Stimulated activated CD4-positive, alpha-beta T cell treated with anti-CD3 and anti-CD28 coated beads, Interleukin-4, amount 100 ng/mL, for 4 hours (primary cell): ENCODE measurements around the gene NUTF2.
A peak's percentile ranks its signal among the peaks of the same experiment; 100 is the strongest.
"Not testable (repeated sequence)": the region's sequence is repeated elsewhere in the genome, so short reads cannot be mapped to it uniquely, and the experiment has no call there.

Experiments
- DNase-seq, 2 experiments: peaks; one replicate each; pipeline ENCODE4 v3.0.0-alpha.2; 2020

NUTF2 gene

DNA sequence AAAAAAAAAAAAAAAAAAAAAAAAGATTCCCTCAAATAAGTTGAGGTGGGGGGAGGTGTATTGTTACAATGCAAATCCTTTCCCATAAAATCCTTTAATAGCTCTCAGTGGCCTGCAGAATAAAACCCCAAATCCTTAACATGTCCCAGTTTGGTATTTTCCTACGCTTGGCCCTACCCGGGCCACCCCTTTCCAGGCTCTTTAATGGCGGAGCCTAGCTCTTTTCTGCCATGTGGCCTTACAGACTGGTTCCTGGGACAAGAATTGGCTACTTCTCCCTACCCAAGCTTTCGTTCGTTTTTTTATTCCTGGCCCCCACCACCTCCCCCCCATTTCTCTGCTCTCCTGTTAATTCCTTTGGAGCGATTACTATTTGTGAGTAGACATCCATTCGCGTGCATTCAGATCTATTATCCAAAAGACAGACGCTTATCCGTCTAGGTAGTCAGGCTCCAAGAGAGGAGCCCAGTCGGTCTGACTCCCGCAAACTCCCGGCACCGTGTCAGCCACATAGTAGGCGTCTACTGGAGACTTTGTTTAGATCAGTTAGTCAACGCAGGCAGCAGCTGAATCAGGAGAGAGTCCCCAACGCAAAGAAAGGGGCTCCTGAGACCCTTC is 5.4 kb upstream of the NUTF2 start:
- DNase-seq, result no peak

DNA sequence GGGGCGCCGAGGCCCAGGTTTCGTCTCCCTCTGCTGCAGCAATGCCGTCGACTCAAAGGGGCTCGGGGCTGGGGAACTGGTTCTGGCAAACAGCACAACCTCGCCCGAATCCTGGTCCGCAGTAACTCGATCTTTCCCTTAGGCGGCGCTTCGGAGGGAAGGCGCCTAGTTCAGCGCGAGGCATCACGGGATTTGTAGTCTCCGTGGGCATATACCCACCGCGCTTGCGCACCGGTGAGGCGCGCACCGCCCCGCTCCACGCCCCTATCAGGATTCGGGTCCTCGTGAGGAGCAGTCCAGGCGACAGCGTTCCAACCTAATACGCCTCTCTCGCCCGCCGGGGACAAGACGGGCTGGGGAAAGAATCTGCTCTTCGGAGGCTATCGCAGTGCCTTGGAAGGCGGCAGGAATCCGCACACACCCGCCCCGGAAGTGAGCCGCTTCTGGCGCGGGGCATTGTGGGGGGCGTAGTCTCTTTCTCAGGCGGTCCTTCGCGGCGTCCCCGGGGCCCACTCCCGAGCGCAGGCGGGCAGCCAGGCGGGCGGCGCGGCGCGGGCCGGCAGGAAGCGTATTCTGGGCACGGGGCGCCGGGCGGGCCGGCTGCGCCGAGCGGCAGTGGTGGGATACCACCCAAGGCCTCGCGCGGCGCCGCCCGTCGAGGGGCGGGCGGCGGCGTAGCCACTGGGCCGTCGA is 4.8 kb upstream of the NUTF2 start, which contains the start of gene THAP11:
Gene THAP11 (plus strand): TSS at position 505 of the 693 bp plus-strand sequence. CDS start 235 bp downstream, outside the sequence.
- peak; percentile 88 to 91 for DNase-seq

DNA sequence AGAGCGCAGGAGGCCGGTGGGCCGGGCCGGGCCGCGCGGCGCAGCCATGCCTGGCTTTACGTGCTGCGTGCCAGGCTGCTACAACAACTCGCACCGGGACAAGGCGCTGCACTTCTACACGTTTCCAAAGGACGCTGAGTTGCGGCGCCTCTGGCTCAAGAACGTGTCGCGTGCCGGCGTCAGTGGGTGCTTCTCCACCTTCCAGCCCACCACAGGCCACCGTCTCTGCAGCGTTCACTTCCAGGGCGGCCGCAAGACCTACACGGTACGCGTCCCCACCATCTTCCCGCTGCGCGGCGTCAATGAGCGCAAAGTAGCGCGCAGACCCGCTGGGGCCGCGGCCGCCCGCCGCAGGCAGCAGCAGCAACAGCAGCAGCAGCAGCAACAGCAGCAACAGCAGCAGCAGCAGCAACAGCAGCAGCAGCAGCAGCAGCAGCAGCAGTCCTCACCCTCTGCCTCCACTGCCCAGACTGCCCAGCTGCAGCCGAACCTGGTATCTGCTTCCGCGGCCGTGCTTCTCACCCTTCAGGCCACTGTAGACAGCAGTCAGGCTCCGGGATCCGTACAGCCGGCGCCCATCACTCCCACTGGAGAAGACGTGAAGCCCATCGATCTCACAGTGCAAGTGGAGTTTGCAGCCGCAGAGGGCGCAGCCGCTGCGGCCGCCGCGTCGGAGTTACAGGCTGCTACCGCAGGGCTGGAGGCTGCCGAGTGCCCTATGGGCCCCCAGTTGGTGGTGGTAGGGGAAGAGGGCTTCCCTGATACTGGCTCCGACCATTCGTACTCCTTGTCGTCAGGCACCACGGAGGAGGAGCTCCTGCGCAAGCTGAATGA is 4.0 kb upstream of the NUTF2 start:
- DNase-seq, result peak; percentile 41 to 48

DNA sequence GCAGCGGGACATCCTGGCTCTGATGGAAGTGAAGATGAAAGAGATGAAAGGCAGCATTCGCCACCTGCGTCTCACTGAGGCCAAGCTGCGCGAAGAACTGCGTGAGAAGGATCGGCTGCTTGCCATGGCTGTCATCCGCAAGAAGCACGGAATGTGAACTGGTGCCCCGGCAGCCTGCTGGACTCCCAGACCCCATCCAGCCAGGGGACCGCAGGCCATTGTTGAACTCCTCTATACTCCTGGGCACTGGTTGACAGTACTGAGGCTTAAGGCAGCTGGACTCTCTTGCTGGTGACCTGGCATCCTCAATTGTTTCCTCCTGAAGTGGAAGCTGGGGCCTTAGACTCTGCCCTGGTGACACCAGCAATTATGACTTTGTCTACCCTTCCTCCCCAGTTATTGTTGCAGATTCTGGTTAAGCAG is 3.4 kb upstream of the NUTF2 start:
- DNase-seq, result no peak

DNA sequence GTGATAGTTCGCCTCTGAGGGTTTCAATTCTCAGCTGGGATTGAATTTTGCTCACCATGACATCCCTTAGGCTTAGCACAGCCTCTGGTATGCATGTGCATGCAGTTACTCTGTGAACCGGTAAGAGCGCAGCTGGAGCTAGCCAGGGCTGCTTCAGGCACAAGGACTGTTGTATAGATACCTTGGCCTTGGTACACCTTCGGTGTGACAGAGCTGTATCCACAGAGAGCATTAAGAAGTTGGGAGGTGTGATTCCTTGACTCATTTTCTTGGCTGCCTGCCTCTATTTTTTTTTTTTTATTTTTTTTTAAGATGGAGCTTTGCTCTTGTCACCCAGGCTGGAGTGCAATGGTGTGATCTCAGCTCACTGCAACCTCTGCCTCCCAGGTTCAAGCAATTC is 2.2 kb upstream of the NUTF2 start:
- no peak for DNase-seq

DNA sequence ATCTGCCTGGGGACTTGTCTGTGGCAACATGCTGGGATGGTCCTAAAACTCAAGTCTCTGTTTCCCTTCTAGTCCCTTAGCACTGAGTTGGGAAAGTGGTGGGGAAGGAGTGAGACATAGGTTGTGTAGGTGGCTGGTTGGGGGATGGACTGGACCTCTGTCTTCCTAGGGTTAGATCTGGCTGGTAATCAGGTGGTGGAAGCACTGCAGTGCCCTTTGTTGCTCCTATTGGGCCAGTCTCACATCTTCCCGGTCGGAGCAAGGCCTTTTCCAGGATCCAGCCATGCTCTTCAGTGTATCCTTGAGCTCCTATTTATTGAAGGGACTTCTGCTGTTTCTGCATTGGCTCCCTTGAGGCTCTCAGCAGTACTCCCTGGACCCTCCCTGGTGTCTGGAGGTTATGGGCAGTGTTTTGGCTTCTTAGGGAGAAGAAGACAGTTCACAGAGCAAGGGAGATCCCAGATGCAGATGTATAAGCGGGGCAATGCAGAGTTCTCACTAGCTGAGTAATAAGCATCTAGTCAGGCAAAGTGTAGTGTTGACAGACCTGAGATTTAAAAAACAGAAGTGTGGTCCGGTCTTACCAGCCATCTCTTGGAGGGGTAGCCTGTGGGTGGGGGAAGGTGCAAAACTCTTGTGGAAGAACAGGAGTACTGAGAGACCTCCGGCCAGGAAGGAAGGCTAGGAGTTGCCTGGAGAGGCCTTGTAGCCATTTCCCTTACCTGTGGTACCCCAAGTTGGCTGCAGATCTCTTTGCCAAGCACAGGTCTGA is 1.3 kb upstream of the NUTF2 start:
- DNase-seq, result no peak

DNA sequence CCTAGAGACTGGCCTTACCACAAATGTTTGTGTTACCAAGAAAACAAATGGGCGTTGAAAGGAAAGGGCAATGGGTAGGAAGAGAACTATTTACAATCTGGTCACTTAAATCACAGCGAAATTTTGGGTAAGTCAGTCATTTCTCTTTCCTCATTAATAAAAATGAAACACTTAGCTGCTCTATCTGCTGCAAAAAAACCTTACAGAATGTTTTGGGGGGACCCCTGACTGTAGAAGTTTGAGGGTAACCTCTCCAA is 742 bp upstream of the NUTF2 start:
- no peak for DNase-seq

DNA sequence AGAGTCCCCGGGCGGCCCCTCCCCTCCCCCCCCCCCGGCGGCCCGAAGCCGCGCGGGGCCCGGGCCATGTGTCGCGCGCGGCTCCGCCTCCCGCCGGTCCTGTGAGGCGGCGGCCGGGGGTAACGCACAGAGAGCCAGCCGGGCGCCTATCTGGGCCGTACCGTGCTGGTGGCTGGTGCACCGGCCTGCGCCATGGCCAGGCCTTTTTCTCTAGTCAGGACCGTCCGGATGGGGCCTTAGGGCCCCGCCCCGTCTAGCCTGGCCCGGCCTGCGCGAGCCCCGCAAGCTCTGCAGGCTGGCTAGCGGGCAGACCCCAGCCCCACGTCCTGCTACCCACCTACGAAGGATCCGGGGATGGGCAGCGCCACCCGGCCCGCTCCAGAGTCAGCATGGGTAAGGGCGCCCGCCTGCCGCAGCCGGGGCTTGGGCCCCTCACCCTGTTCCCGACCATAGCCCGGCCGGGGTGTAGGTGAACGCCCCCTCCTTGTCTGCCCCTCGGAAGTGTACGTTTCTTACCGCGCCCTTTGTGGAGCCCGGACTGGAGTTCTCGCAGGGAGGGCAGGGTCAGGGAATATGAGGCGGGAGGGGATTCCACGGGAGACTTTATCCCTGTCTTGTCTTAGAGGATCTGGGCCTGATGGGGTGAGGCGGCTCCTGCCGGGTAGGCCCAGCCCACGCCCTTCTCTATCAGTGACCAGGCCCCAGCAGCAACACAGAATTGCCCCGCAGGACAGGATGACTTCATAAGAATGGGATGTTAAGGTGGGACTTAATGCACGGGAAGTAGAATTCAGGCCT is 530 bp downstream of the NUTF2 start, which contains the start of gene CENPT:
Gene CENPT (minus strand): TSS at position 630 of the 798 bp plus-strand sequence. CDS start 13,834 bp downstream, outside the sequence.
- DNase-seq, result peak in 1 of 2 experiments; percentile 66

DNA sequence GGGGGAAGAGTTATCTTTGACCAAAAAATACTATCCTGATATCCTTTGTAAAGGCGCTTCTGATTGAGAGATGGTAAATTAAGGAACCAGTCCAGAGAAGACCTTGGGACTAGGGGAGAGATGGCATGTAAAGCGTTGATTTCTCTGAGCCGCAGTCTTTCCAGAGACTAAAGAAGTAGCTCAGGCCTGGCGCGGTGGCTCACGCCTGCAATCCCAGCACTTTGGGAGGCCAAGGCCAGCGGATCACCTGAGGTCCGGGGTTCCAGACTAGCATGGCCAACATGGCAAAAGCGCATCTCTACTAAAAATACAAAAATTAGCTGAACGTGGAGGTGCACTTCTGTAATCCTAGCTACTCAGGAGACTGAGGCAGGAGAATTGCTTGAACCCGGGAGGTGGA is 1.4 kb downstream of the NUTF2 start:
- no peak for DNase-seq

DNA sequence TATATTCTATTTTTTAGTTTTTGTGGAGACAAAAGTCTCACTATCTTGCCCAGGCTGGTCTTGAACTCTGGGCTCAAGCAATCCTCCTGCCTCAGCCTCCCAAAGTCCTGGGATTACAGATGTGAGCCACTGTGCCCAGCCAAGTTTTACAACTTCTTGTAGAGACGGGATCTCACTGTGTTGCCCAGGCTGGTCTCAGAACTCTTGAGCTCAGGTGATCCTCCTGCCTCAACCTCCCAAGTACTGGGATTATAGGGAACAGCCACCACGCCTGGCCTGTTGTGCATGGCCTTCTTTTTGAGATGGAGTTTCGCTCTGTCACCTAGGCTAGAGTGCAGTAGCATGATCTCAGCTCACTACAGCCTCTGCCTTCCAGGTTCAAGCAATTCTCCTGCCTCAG is 6.9 kb downstream of the NUTF2 start:
- no peak for DNase-seq

DNA sequence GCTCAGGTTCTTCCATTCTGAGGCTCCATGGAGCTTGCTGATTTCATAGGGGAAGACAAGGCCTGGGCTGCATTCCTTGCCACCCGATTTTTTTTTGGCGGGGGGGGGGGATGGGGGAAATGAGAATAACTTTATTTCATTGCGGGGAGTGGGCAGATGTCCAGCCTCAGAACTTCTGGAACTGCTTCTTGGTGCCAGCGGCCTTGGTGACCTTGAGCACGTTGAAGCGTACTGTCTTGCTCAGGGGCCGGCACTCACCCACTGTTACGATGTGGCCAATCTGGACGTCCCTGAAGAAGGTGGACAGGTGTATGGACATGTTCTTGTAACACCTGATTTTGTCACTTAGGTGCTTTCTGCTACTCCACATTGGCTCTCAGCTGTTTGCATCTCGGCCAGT is 9.1 kb downstream of the NUTF2 start:
- no peak for DNase-seq

DNA sequence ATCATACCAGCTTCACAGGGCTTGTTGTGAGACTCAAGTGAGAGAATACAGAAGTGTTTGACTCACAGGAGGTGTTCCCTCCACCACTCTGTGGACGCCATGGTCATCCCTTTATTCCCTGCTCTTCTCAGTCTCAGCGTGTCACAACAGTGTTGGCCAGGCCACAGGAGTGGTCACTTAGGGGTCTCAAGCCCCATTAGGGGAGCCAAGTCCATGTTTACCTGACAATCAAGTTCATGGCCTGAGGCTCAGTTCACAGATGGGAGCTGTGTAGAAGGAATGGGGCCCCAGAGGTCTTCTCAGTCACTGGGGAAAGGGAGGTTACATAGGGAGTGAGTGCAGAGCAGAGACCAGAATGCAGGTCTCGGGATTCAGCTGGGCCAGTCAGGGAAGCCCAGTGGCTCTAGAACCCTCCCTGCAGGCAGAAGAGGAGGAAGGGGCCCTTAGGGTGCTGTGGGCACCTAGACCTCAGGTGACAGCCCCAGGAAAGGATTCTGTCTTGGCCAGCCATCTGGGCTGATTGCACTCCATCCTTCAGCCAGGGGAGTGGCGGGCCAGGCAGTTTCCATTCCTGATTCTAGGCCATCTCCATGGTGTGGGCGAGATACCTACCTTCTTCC is 10.3 kb downstream of the NUTF2 start:
- DNase-seq, result no peak

DNA sequence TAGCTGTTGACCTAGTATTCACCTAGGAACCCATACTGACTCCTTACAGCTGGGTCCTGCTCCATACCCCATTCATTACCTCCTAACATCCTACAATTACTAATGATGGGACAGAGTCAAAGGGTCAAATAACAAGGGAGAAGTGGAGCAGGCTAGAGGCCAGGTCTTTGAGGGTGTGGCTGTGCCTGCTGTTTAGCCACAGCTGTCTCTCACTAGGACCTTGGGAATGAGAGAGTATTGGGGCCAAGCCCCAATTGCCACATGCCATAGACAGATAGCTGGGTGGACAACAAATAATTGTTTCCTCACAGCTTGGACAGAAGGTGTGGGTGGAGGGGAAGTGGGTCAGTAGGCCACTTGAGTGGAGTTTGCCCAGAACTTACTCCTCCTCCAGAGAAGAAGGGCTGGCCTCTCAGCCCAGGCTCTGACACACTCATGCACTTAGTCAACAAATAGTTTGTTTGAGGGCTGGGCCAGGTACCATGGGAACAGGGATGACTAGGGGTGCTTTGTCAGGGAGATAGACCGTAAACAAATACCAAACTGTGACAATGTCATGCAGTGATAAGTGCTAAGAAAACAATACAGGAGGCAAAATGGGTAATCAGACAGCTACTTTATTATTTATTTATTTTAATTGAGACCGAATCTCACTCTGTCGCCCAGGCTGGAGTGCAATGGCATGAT is 11.0 kb downstream of the NUTF2 start:
- peak in 1 of 2 experiments; percentile 23 for DNase-seq

DNA sequence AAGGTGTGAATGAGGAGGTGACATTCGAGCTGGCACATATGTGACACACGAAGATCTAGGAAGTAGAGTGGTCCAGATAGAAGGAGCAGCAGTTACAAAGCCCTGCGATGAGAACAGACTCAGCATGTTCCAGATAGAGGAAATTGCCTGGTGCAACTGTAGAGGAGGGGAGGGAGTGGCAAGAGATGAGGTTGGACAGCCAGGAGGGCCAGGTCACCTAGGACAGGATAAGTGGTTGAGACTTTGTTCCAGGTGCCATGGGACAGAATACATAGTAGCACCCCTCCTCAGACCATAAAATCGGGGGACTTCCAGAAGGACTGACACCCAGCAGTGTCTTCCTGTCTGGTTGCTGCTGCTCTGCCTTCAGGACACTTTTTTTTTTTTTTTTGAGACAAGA is 11.8 kb downstream of the NUTF2 start:
- no peak for DNase-seq

DNA sequence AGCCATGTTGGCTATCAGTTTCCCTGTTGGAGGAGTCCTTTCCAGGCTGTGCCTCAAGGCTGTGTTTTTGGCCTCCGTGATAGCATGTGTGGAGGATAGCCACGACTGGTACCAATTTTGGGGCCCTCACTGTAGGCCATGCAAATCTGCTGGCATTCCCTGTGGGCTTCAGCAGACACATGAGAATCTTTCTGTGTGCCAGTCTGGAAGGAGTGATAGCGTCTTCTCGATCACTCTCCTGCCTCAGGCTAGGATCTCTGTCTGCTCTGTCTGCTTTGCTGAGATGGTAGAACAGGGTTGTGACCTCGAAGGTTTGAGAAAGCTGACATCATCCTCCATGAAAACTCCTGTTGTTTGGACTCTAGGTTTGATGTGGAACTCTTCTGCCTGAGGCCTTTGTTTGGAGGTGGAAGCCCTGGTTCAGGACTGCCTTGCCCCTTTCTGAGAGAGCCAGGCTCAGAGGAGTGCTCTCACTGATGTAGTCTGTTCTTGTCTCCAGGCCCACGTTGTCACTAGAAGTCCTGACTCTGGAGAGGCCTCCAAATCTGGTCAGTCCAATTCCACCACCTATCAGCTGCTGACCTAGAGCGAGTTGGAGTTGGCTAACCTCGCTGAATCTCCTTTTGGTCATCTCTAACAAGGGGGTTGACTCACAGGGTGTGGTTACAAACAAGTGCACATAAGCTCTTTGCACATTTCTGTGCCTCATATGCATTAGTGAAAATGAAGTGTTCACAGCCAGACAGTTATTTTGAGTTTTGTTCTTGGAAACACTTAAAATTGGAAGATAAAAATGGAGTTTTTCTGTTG is 14.1 kb downstream of the NUTF2 start:
- no peak for DNase-seq

DNA sequence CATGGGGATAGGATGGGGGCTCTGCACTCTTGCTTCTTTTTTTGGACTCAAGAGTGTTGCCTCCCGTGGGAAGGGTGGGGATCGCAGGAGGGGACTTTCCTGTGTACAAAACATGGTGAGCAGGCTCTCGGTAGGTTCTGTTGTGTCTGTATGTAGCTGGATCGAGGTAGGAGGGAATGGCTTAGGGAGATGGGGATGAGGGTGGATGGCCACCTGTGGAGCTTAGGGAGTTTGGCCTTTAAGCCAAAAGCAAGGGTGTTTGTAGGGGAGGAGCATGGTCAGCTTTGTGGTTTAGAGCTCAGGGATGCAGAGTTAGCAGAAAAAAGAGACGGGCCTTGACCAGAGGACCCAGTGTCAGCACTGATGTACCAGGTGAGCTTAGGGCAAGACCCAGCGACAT is 15.1 kb downstream of the NUTF2 start:
- DNase-seq, result no peak

DNA sequence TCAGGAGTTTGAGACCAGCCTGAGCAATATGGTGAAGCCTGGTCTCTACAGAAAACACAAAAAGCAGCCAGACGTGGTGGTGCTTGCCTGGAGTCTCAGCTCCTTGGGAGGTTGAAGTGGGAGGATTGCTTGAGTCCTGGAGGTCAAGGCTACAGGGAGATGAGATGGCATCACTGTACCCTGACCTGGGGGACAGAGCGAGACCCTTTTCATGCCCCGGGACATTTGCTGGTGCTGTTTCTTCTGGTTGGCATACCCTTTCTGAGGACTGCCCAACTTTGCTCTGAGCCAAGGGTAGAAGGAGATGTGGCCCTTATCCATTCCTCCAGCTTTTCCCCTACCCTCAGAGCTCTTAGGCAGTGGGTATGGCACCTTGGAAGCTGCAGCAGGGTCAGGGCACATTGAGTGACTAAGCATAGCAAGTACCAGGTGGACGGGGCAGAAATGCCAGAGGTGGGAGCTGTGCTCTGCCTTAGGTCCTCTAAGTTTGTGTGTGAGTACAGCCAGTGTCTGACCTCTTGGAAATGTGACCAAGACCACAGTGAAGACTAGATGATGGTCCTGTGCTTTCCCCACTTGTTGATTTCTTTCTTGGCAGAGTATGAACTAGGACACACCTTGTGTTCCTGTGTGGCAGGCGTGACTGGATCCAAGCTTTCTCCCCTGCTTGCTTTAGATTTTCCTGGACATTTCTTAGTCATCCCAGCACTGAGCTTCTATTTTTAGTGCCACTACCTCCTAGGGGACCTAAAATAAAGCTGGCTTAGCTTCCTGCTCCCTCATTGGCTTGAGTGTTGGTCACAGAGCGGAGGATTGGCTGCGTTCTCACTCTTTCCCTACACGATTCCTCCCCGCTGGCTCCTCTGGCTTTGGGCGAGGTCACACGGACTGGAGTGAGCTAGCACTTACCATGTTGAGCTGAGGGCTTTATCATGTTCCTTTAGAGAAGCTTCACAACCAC is 16.2 kb downstream of the NUTF2 start:
- no peak for DNase-seq

DNA sequence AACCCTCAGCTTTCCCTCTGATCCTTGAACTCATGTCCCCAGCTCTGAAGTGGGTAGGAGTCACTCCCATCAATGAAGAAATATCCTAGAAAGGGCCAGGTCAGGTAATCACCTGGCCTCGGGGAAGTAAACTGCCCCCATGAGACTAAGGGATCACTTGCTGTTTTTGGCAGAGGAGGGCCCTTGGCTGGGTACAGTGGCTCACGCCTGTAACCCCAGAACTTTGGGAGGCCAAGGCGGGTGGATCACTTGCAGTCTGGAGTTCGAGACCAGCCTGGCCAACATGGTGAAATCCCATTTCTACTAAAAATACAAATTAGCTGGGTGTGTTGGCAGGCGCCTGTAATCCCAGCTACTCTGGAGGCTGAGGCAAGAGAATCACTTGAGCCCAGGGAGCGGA is 17.3 kb downstream of the NUTF2 start:
- not testable (repeated sequence) for DNase-seq

DNA sequence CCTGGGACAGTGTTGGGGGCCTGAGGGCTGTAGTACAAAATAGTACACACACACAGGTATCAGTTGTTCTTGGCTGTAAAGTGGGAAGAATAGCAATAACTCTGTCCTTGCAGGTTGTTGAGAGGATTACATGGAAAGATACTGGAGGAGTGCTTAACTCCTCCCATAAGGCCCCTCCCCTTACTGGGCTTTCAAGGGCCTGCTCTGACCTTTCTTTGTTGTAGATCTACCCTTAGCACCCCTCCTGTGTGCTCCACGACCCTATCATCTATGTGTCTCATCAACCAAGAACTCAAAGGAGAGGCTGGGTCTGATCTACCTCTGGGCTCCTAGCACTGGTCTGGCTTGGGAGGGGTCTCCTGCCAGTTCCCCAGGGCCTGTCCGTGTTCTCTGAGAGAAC is 17.9 kb downstream of the NUTF2 start:
- no peak for DNase-seq
